HepG2 (cell line): ENCODE results near the gene PRDM9. TPM values are rescaled to one million over a fixed set of nuclear protein-coding genes. Genes with fewer than 3 reads are reported as not detected.

Experiments used
- ATAC-seq: fragments of 200-7000 bp; cut with Tn5 transposase; 3 replicates; pipeline ENCODE4 v1.9.1; 2020; ENCODE audit warnings: mild to moderate bottlenecking, moderate library complexity
- BruUV-seq: library from RNA; stranded (reverse); fragments of 400-500 nt; replicated peaks from 2 replicates; lab custom pipeline; 2021; lab: Mats Ljungman, UMichigan
- CTCF ChIA-PET: fragments of 300-600 bp; formaldehyde crosslinking; extraction: SDS; loops from one replicate; lab custom pipeline; 2021; ENCODE audit warnings: low total read pairs, inconsistent platforms, low intra/inter-chr PET ratio; lab: Yijun Ruan, JAX
- POLR2A ChIA-PET: fragments of 350-600 bp; sonication (Branson Sonifier 250); formaldehyde crosslinking; loops from one replicate; lab custom pipeline; 2020; ENCODE audit warnings: antibody characterized with exemption, inconsistent platforms; lab: Yijun Ruan, JAX
- DNase-seq: peaks from one replicate; pipeline ENCODE4 v3.0.0-alpha.2; 2015; ENCODE audit warnings: low spot score
- FAIRE-seq: peaks from 3 replicates; lab custom pipeline; 2011; peaks lifted over from hg19 to GRCh38; lab: Jason Lieb, UNC
- H2AFZ ChIP-seq: one replicate; pipeline ENCODE4 v1.6.1; 2011; ENCODE audit warnings: low read length, inconsistent platforms
- H3K27ac ChIP-seq: fragments of 300-600 bp; 3 replicates; pipeline ENCODE4 v1.8.0; 2011; ENCODE audit warnings: mixed run types, mild to moderate bottlenecking, mixed read lengths, low read length, inconsistent platforms; ENCODE audit not compliant: insufficient read depth; ENCODE audit errors: extremely low read length
- H3K27me3 ChIP-seq, 2 experiments: fragments of 200-600 bp in 1 of 2; 2 replicates in 1 of 2; 3 replicates in 1 of 2; pipeline versions ENCODE4 v1.6.0 to v1.8.0; 2011; ENCODE audit warnings: low read length in 2 of 2, mild to moderate bottlenecking in 2 of 2, moderate library complexity in 2 of 2, inconsistent platforms in 1 of 2; ENCODE audit not compliant: insufficient read depth in 2 of 2, control insufficient read depth in 1 of 2
- H3K36me3 ChIP-seq, 2 experiments: fragments of 200-600 bp in 1 of 2; replicated peaks in 1 of 2; 2 replicates in 1 of 2; 3 replicates in 1 of 2; pipeline versions ENCODE4 v1.5.1 to v1.8.0; 2011; ENCODE audit warnings: low read length in 2 of 2, inconsistent platforms in 1 of 2; ENCODE audit not compliant: insufficient read depth in 2 of 2, control insufficient read depth in 1 of 2
- H3K4me1 ChIP-seq: 2 replicates; pipeline ENCODE4 v1.5.1; 2012; ENCODE audit warnings: low read length, inconsistent platforms; ENCODE audit not compliant: insufficient read depth
- H3K4me2 ChIP-seq: 2 replicates; pipeline ENCODE4 v1.6.0; 2011; ENCODE audit warnings: low read depth, low read length, inconsistent platforms
- H3K4me3 ChIP-seq, 3 experiments: fragments of 200-600 bp in 1 of 3; sonication (generic), shearing (Covaris generic) in 1 of 3; replicated peaks in 1 of 3; 2 replicates each; pipeline ENCODE4 v1.5.1; 2011 to 2016; ENCODE audit warnings: low read length in 3 of 3, inconsistent platforms in 2 of 3, low read depth in 2 of 3, mild to moderate bottlenecking in 2 of 3, control low read depth in 1 of 3, mixed read lengths in 1 of 3; ENCODE audit not compliant: insufficient read depth in 1 of 3
- H3K79me2 ChIP-seq: one replicate; pipeline ENCODE4 v1.6.1; 2011; ENCODE audit warnings: low read length, inconsistent platforms; ENCODE audit not compliant: insufficient read depth
- H3K9ac ChIP-seq: 2 replicates; pipeline ENCODE4 v1.6.0; 2011; ENCODE audit warnings: mild to moderate bottlenecking, low read depth, low read length, inconsistent platforms; ENCODE audit not compliant: insufficient read depth
- H3K9me3 ChIP-seq: 2 replicates; pipeline ENCODE4 v1.5.1; 2012; ENCODE audit warnings: mild to moderate bottlenecking, low read length
- H4K20me1 ChIP-seq: 2 replicates; pipeline ENCODE4 v1.6.0; 2011; ENCODE audit warnings: inconsistent platforms, mild to moderate bottlenecking, low read length, moderate library complexity; ENCODE audit not compliant: insufficient read depth
- FOXK1 ChIP-seq: sonication (generic); formaldehyde crosslinking; IDR thresholded peaks from 2 replicates; pipeline ENCODE4 v1.4.0; 2020; ENCODE audit warnings: low read depth, missing genetic modification reagents, borderline replicate concordance
- KLF9 ChIP-seq: IDR thresholded peaks from 2 replicates; pipeline ENCODE4 v1.6.1; 2016; ENCODE audit warnings: low read depth
- WGBS: methylation state at CpG from one replicate; pipeline ENCODE4 v1.1.6; 2017; ENCODE audit warnings: low lambda C conversion rate; 5-methylcytosine and 5-hydroxymethylcytosine counted together
- in situ Hi-C: cut with HindIII; loops from 2 replicates; pipeline ENCODE4 v1.10.0; 2017; ENCODE audit warnings: low pct_unique_long_range_greater_than_20kb; ENCODE audit not compliant: extremely low pct_ligation_motif_present
- intact Hi-C: fragments of 100-400 bp; cut with micrococcal nuclease; formaldehyde crosslinking; loops from one replicate; pipeline ENCODE4 v1.10.0; 2022; ENCODE audit not compliant: unreplicated experiment
- polyA plus RNA-seq, 8 experiments: library from polyadenylated mRNA; depleted of rRNA in 3 of 8; stranded (reverse) in 7 of 8; unstranded in 1 of 8; fragments of >200 nt; fragmentation: Illumina TruSeq in 4 of 8; extraction: Trizol in 4 of 8; gene quantifications; 2 replicates each; pipeline versions ENCODE4 v1.2.1 to v1.2.3, GENCODE V29; 2011 to 2016; ENCODE audit warnings: low read depth in 4 of 8, missing spikeins in 1 of 8, mixed read lengths in 1 of 8; ENCODE audit not compliant: insufficient read depth in 1 of 8
- total RNA-seq, 5 experiments: library from RNA; depleted of rRNA; stranded (reverse); fragments of >200 nt; fragmentation: Illumina TruSeq; extraction: Trizol; gene quantifications; 2 replicates each; pipeline ENCODE4 v1.2.3, GENCODE V29; 2016; ENCODE audit warnings: low read depth in 1 of 5
- TF ChIP-seq, protein P1 (sequence below): IDR thresholded peaks from 2 replicates; pipeline ENCODE4 v1.6.1; 2018; ENCODE audit warnings: missing genetic modification reagents
- TF ChIP-seq, protein P2 (sequence below): sonication (generic); formaldehyde crosslinking; IDR thresholded peaks from 2 replicates; pipeline ENCODE4 v1.4.0; 2020; ENCODE audit warnings: missing genetic modification reagents
- TF ChIP-seq, protein P3 (sequence below): IDR thresholded peaks from 2 replicates; pipeline ENCODE4 v1.6.1; 2016; ENCODE audit warnings: missing compliant biosample characterization, missing genetic modification reagents, borderline replicate concordance

The PRDM9 gene
- total and polyA plus RNA-seq, 2 of the 13 experiments (the other 11 are each of a cell fraction or from before 2014, with no cell fraction given): not detected

DNA sequence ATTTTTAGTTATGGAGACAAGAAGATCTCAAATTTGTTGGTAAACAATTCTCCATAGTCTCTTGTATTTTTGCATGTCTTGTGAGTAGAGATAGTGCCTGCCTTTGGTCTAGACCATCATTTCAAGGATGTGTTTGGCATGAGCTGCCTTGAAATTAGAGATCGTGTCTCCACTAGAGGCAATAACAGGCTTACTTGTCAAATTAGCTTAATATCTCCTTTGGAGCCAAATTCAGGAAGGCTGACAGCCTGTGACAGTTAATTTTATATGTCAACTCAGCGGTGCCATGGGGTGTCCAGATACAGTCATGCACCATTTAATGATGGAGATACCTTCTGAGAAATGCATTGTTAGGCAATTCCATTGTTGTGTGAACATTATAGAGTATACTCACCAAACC is 24.8 kb upstream of the PRDM9 start:
- no TSS peak for BruUV-seq
- FAIRE-seq (no peak), DNase-seq (no peak), ATAC-seq (no peak)
- no peaks in the 10 kb centered on the region for H3K4me1 ChIP-seq
- intact Hi-C loops: no loop called here
- no peak overlapping the region for H3K27ac ChIP-seq
- peaks cover 18% of the 10 kb centered on the region for H3K9me3 ChIP-seq
- H4K20me1 ChIP-seq: no peaks in the 10 kb centered on the region
- H3K27me3 ChIP-seq: no peaks in the 10 kb centered on the region
- 0% methylated on average over 2 of the region's 2 CpGs for WGBS
- no peaks in the 10 kb centered on the region for H3K79me2 ChIP-seq
- H3K9ac ChIP-seq: no peak overlapping the region
- TF ChIP-seq, protein P1, sequence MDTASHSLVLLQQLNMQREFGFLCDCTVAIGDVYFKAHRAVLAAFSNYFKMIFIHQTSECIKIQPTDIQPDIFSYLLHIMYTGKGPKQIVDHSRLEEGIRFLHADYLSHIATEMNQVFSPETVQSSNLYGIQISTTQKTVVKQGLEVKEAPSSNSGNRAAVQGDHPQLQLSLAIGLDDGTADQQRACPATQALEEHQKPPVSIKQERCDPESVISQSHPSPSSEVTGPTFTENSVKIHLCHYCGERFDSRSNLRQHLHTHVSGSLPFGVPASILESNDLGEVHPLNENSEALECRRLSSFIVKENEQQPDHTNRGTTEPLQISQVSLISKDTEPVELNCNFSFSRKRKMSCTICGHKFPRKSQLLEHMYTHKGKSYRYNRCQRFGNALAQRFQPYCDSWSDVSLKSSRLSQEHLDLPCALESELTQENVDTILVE (CRISPR knock-in tag): no peak
- TF ChIP-seq, protein P2, sequence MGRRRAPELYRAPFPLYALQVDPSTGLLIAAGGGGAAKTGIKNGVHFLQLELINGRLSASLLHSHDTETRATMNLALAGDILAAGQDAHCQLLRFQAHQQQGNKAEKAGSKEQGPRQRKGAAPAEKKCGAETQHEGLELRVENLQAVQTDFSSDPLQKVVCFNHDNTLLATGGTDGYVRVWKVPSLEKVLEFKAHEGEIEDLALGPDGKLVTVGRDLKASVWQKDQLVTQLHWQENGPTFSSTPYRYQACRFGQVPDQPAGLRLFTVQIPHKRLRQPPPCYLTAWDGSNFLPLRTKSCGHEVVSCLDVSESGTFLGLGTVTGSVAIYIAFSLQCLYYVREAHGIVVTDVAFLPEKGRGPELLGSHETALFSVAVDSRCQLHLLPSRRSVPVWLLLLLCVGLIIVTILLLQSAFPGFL (CRISPR knock-in tag): no peak
- TF ChIP-seq, protein P3, sequence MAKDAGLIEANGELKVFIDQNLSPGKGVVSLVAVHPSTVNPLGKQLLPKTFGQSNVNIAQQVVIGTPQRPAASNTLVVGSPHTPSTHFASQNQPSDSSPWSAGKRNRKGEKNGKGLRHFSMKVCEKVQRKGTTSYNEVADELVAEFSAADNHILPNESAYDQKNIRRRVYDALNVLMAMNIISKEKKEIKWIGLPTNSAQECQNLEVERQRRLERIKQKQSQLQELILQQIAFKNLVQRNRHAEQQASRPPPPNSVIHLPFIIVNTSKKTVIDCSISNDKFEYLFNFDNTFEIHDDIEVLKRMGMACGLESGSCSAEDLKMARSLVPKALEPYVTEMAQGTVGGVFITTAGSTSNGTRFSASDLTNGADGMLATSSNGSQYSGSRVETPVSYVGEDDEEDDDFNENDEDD (CRISPR knock-in tag): no peak
- TF ChIP-seq KLF9 (CRISPR knock-in tag) (no peak), FOXK1 (CRISPR knock-in tag) (no peak)
- H3K4me2 ChIP-seq: no peak overlapping the region
- ChIA-PET POLR2A (no interaction called here), CTCF (no interaction called here)
- no peak overlapping the region for H2AFZ ChIP-seq
- no peak overlapping the region for H3K4me3 ChIP-seq
- in situ Hi-C loops: no loop called here
- no peaks in the 10 kb centered on the region for H3K36me3 ChIP-seq
